Heart left ventricle (tissue), 16 donors: ENCODE data around the gene B3GLCT. TPM values are rescaled to one million over a fixed set of nuclear protein-coding genes. Genes with fewer than 3 reads are reported as not detected.

Source experiments
- ATAC-seq, 4 donors: fragments of 200-7000 bp; cut with Tn5 transposase; one replicate each; pipeline ENCODE4 v1.9.1; 2020 to 2022; ENCODE audit warnings: moderate library complexity in 4 of 4, mild to moderate bottlenecking in 3 of 4, moderate number of reproducible peaks in 1 of 4
- DNase-seq, 5 donors: peaks; one replicate each; pipeline ENCODE4 v3.0.0-alpha.2; 2020
- H3K27ac ChIP-seq, 12 donors: fragments of 200-600 bp; sonication (generic) in 4 of 12; one replicate each; pipeline versions ENCODE4 v1.5.0 to v1.8.0; 2016 to 2022; ENCODE audit warnings: mild to moderate bottlenecking in 2 of 12
- H3K27me3 ChIP-seq, 9 donors: fragments of 200-600 bp; sonication (generic) in 2 of 9; one replicate each; pipeline versions ENCODE4 v1.5.1 to v1.8.0; 2016 to 2022; ENCODE audit warnings: mild to moderate bottlenecking in 3 of 9
- H3K36me3 ChIP-seq, 9 donors: fragments of 200-600 bp; sonication (generic) in 2 of 9; one replicate each; pipeline versions ENCODE4 v1.5.0 to v1.8.0; 2018 to 2022; ENCODE audit warnings: mild to moderate bottlenecking in 2 of 9
- H3K4me1 ChIP-seq, 12 donors: fragments of 200-600 bp; sonication (generic) in 4 of 12; one replicate each; pipeline versions ENCODE4 v1.5.0 to v1.8.0; 2016 to 2022; ENCODE audit warnings: mild to moderate bottlenecking in 3 of 12
- H3K4me3 ChIP-seq, 12 donors: fragments of 200-600 bp; sonication (generic) in 4 of 12; one replicate each; pipeline versions ENCODE4 v1.5.0 to v1.8.0; 2017 to 2022; ENCODE audit warnings: mild to moderate bottlenecking in 9 of 12, moderate library complexity in 4 of 12
- H3K9me3 ChIP-seq, 12 donors: fragments of 200-600 bp; sonication (generic) in 4 of 12; one replicate each; pipeline versions ENCODE4 v1.5.0 to v1.8.0; 2016 to 2022; ENCODE audit warnings: mild to moderate bottlenecking in 1 of 12
- POLR2A ChIP-seq, 2 donors: fragments of 450-650 bp; IDR thresholded peaks; one replicate each; pipeline ENCODE4 v1.6.1; 2017; ENCODE audit warnings: antibody characterized with exemption in 2 of 2, mild to moderate bottlenecking in 2 of 2, moderate library complexity in 2 of 2
- WGBS, 4 donors: extraction: QIAGEN DNeasy Blood & Tissue Kit in 2 of 4; methylation state at CpG; one replicate each; pipeline versions ENCODE4 v1.1.5 to v1.1.7; 2013 to 2018; 5-methylcytosine and 5-hydroxymethylcytosine counted together
- intact Hi-C, 10 donors: fragments of 100-400 bp; cut with DNase I; formaldehyde crosslinking; loops; one replicate each; pipeline versions ENCODE4 v1.11.1 to v1.14.2; 2022
- polyA plus RNA-seq, 2 donors: library from polyadenylated mRNA; stranded (reverse); fragments of 200-250 nt; gene quantifications; one replicate each; pipeline ENCODE4 v1.2.3, GENCODE V29; 2013
- total RNA-seq, 9 donors: library from RNA; depleted of rRNA in 2 of 9; stranded (reverse); fragments of >200 nt in 2 of 9; fragmentation: NEBNext Ultra II Directional in 3 of 9; extraction: Animal tissue kit (Norgen Biotek cat#: 25700) in 3 of 9; gene quantifications; one replicate each; pipeline versions ENCODE4 v1.1.0 to v1.2.4, GENCODE V29; 2016 to 2023
- TF ChIP-seq, protein P1 (sequence below), 12 donors: fragments of 200-600 bp; sonication (generic) in 4 of 12; IDR thresholded peaks; one replicate each; pipeline versions ENCODE4 v1.5.0 to v1.8.0; 2018 to 2022; ENCODE audit warnings: antibody characterized with exemption in 12 of 12, mild to moderate bottlenecking in 5 of 12
- donor health status: ischemic (EF 13 %, LVEDD 7.1; RV severe dilation, severe dysfunction).
- donor health status: healthy with polysubstance abuse.
- donor health status: DM: no; HTN: yes; CAD: no.
- donor health status: DM: no; HTN: no; CAD: no.
- donor health status: ischemic (EF 25% LVEDD 6.9; RV normal size, moderate dysfunction).
- donor health status: ischemic (EF 25% LVEDD 5.7; RV mildly dilated, moderate dysfunction).
- donor health status: healthy.
- donor health status: DM: yes; HTN: yes; CAD: no.
- donor health status: ischemic (EF 35%, LVEDD 5.7; RV mildly dilated, moderate dysfunction).
- donor health status: nonischemic (EF 11% LVEDD 7.7; RV severe dilation, severe dysfunction).
- donor health status: DM: yes; HTN: yes; CAD: no.
- donor health status: PGD.
- donor health status: ischemic (EF 29% LVEDD 5.4; RV normal size, mild dysfunction).
- donor health status: nonischemic (EF 23%, LVEDD 6.1; RV moderate dilation, normal function).

The B3GLCT gene
- total and polyA plus RNA-seq, 11 donors, result 5.5 to 27.2 (median 20.3) TPM

DNA sequence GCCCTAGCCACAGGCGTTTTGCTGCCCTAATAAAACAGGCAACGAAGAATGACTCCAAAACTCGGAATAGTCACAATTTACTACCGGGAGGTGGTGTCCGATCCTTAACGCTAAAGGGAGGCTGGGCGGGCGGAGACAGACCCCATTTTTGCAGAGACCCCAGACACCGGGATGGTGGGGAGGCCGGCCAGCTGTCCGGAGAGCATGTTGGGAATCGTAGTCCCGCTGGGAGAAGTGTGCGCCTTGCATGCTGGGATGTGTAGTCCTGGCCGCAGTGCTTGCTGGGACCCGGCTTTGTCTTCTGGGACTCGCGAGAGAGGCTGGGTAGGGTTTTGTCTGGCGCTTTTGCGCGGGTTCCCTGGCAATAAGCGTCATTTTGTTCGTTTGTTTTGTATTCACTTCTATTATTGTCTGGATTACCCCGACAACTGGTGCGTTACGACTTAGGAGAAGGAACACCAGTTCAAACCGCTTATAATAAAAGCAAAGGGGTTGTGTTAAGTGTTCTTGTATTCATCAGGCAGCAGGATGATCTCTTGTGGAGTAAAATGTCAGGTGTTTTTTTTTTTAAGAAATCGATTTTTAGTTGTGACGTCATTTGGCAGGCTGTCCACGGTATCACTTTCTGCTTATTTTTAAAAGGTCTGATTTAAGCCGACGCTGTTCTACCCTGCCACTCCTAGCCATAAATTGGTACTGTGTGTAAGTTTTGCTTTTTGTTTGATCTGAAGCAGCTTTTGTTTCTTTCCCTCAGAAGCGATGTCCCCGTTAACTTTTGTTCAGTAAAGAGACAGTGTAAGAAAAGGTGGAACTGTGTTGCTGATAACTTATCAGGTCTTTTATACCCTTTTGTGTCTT lies 37.4 kb upstream of the B3GLCT start:
- TF ChIP-seq POLR2A (IDR thresholded peaks at IDR 0.05), result peak in 1 of 2 donors; percentile 51
- TF ChIP-seq, protein P1, sequence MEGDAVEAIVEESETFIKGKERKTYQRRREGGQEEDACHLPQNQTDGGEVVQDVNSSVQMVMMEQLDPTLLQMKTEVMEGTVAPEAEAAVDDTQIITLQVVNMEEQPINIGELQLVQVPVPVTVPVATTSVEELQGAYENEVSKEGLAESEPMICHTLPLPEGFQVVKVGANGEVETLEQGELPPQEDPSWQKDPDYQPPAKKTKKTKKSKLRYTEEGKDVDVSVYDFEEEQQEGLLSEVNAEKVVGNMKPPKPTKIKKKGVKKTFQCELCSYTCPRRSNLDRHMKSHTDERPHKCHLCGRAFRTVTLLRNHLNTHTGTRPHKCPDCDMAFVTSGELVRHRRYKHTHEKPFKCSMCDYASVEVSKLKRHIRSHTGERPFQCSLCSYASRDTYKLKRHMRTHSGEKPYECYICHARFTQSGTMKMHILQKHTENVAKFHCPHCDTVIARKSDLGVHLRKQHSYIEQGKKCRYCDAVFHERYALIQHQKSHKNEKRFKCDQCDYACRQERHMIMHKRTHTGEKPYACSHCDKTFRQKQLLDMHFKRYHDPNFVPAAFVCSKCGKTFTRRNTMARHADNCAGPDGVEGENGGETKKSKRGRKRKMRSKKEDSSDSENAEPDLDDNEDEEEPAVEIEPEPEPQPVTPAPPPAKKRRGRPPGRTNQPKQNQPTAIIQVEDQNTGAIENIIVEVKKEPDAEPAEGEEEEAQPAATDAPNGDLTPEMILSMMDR (IDR thresholded peaks at IDR 0.05), result peak in 1 of 12 donors; percentile 5
- peak; percentile 97 to 98 (median 98) for ATAC-seq
- peaks cover 0 to 30% (median 18%) of the 10 kb centered on the region in 12 donors for H3K4me1 ChIP-seq
- peak overlapping the region; percentile 62 to 93 (median 87) for H3K4me3 ChIP-seq
- H3K36me3 ChIP-seq, result peaks cover 0 to 11% (median 10%) of the 10 kb centered on the region in 9 donors
- intact Hi-C loops, result loop anchor here in 4 of 10 donors (2.0 to 5.0 kb wide), 3 partner anchors 36 to 40 kb away; partner anchors contain the start of gene B3GLCT (in 2 of the 4)
- 0% methylated on average over 23 to 34 of the region's 34 CpGs for WGBS, 4 donors
- no peaks in the 10 kb centered on the region for H3K9me3 ChIP-seq
- peak overlapping the region in 11 of 12 donors; percentile 77 to 97 (median 92) for H3K27ac ChIP-seq
- peak; percentile 95 to 98 (median 97) for DNase-seq
- H3K27me3 ChIP-seq, result no peaks in the 10 kb centered on the region

DNA sequence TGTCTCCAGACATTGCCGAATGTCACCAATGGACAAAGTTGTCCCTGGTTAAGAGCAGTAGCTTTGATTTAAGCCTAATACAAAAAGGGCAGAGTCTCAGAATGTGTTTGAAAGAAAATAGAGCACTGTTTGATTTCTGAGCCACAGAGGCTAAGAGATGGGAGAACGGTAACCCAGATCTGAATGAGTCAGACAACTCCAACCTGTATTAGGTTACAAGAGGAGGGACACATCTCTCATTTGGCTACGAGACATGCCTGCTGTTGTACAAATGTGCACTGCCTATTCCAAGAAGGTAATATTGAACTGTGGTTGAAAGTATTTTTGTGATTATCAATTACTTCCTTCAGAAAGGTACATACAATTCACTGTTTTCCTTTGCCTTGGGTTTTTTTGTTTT lies 33.2 kb upstream of the B3GLCT start:
- H3K36me3 ChIP-seq, result no peaks in the 10 kb centered on the region
- H3K9me3 ChIP-seq, result no peaks in the 10 kb centered on the region
- no peak overlapping the region for H3K27ac ChIP-seq
- ATAC-seq, result no peak
- H3K4me1 ChIP-seq, result peaks cover 0 to 9% (median 5%) of the 10 kb centered on the region in 12 donors
- intact Hi-C loops, result no loop called here
- H3K4me3 ChIP-seq, result no peak overlapping the region
- no peaks in the 10 kb centered on the region for H3K27me3 ChIP-seq
- TF ChIP-seq, protein P1 (IDR thresholded peaks at IDR 0.05), result no peak
- TF ChIP-seq POLR2A (IDR thresholded peaks at IDR 0.05), result no peak
- DNase-seq, result no peak
- WGBS, 4 donors, result 90 to 94% (median 93%) methylated on average over 3 of the region's 3 CpGs

DNA sequence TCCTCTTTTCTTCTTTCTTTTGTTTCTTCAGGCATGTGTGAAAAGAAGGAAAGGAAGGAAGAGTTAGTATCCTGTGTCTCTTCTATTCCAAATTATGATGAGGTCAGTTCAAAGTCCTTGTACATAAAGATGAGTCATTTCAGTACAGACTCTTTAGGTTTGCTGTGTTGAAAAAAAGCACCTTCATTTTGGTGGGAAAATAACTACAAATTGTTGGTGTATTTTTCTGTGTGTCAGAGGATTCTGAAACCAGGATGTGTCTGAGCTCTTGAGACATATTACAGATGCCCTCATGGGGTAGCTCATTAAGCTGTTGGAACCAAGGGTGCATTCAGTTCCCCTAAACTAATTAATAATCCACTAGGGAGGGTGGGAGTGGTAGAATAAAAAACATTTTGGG lies 32.3 kb upstream of the B3GLCT start:
- no peak for ATAC-seq
- intact Hi-C loops, result no loop called here
- no peaks in the 10 kb centered on the region for H3K36me3 ChIP-seq

DNA sequence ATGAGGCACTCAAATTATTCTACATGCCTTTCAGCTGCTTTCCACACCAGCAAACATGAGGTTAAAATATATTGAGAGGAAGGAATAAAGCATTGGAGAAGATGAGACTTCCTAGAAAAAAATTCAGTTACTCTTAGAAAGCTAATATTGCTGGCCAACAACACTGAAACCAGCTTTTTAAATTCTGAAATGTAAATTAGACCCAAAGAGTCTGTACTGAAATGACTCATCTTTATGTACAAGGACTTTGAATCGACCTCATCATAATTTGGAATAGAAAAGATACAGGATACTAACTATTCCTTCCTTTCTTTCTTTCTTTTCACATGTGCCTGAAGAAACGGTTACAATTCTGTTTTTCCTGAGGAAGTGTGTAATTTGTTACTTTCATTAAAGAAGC lies 31.6 kb upstream of the B3GLCT start:
- no peaks in the 10 kb centered on the region for H3K9me3 ChIP-seq
- TF ChIP-seq, protein P1 (IDR thresholded peaks at IDR 0.05), result no peak
- no peak for TF ChIP-seq POLR2A (IDR thresholded peaks at IDR 0.05)
- no peak overlapping the region for H3K27ac ChIP-seq
- H3K4me3 ChIP-seq, result no peak overlapping the region
- no peak for ATAC-seq
- no peaks in the 10 kb centered on the region for H3K27me3 ChIP-seq
- no peaks in the 10 kb centered on the region for H3K36me3 ChIP-seq
- intact Hi-C loops, result no loop called here
- peaks cover 0 to 4% (median under 1%) of the 10 kb centered on the region in 12 donors for H3K4me1 ChIP-seq
- WGBS, 4 donors, result 43 to 50% (median 46%) methylated on average over 2 of the region's 2 CpGs
- DNase-seq, result no peak

More for the DNA sequence above, 32.3 kb upstream of the B3GLCT start:
- H3K4me3 ChIP-seq, result no peak overlapping the region
- TF ChIP-seq POLR2A (IDR thresholded peaks at IDR 0.05), result no peak
- TF ChIP-seq, protein P1 (IDR thresholded peaks at IDR 0.05), result no peak
- H3K9me3 ChIP-seq, result no peaks in the 10 kb centered on the region
- no peak for DNase-seq
- H3K27me3 ChIP-seq, result no peaks in the 10 kb centered on the region
- H3K4me1 ChIP-seq, result peaks cover 0 to 9% (median 5%) of the 10 kb centered on the region in 12 donors
- H3K27ac ChIP-seq, result no peak overlapping the region
